SK-N-MC (cell line): ENCODE results near the gene SYNPO2L.
"Not testable (repeated sequence)": the region's sequence is repeated elsewhere in the genome, so short reads cannot be mapped to it uniquely, and the experiment has no call there.

Experiments used
- EZH2 ChIP-seq: fragments of 200-600 bp; sonication (generic); IDR thresholded peaks from one replicate; pipeline ENCODE4 v1.6.1; 2017; ENCODE audit warnings: antibody characterized with exemption
- FOXP2 ChIP-seq: optimal IDR thresholded peaks from 2 replicates; pipeline ENCODE3; 2011; ENCODE audit warnings: mild to moderate bottlenecking, moderate library complexity; ENCODE audit not compliant: insufficient read depth; ENCODE audit errors: extremely low read length, control extremely low read depth
- POLR2AphosphoS5 ChIP-seq: IDR thresholded peaks from 2 replicates; pipeline ENCODE4 v1.6.1; 2012; ENCODE audit warnings: mild to moderate bottlenecking, low read depth, low read length, borderline replicate concordance

- TF ChIP-seq EZH2, POLR2AphosphoS5, FOXP2: not testable (repeated sequence)
Observed at GRCh38 chr10:73617143-73617542, 38.7 kb downstream of the SYNPO2L start.
